ENCODE data around the gene FGD3.

DNA sequence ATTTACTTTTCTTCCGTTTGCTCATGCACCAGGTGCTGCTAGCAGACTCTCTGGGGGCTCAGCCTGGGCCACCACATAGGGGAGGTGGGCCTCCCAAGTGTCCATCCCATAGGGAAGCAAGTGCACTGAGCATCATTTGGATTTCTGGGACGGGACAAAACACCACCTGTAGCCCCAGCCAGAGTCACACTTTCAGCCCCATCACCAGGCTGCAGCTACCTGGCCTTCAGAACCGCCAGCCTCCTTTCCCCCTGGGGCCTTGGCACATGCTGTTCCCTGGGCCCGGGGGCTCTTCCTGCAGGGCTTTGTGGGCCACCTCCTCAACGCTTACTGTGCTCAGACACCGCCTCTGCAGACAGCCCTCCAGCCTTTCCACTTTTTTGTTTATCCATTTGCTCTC is 91.6 kb downstream of the FGD3 start:
- TF ChIP-seq, protein P1, sequence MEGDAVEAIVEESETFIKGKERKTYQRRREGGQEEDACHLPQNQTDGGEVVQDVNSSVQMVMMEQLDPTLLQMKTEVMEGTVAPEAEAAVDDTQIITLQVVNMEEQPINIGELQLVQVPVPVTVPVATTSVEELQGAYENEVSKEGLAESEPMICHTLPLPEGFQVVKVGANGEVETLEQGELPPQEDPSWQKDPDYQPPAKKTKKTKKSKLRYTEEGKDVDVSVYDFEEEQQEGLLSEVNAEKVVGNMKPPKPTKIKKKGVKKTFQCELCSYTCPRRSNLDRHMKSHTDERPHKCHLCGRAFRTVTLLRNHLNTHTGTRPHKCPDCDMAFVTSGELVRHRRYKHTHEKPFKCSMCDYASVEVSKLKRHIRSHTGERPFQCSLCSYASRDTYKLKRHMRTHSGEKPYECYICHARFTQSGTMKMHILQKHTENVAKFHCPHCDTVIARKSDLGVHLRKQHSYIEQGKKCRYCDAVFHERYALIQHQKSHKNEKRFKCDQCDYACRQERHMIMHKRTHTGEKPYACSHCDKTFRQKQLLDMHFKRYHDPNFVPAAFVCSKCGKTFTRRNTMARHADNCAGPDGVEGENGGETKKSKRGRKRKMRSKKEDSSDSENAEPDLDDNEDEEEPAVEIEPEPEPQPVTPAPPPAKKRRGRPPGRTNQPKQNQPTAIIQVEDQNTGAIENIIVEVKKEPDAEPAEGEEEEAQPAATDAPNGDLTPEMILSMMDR (conservative IDR thresholded peaks at IDR 0.05 in 1 of 2, IDR thresholded peaks at IDR 0.05 in 1 of 2; ENCODE audit: low read depth in 1 of 2, low read length in 2 of 2): no peak
- no peak for TF ChIP-seq EZH2 (IDR thresholded peaks at IDR 0.05; ENCODE audit: low read length, missing control alignments)

Data from fibroblast of lung (primary cell).